ENCODE measurements around the gene DIPK1C.

GRCh38 chr18:74444104-74444503 is 13.0 kb downstream of the DIPK1C start:
- no peak for TF ChIP-seq CTCF (conservative IDR thresholded peaks at IDR 0.05 in 1 of 2, IDR thresholded peaks at IDR 0.05 in 1 of 2; ENCODE audit: low read depth in 1 of 2, low read length in 2 of 2)
- TF ChIP-seq EZH2 (IDR thresholded peaks at IDR 0.05; ENCODE audit: low read length, missing control alignments) = no peak

All from fibroblast of lung (primary cell).